ENCODE data around the gene SH3TC2.

Gene SH3TC2

GRCh38 chr5:149028161-149028560 lies 34.7 kb downstream of the SH3TC2 start:
- no peak for DNase-seq (ENCODE audit: low spot score)

DNA sequence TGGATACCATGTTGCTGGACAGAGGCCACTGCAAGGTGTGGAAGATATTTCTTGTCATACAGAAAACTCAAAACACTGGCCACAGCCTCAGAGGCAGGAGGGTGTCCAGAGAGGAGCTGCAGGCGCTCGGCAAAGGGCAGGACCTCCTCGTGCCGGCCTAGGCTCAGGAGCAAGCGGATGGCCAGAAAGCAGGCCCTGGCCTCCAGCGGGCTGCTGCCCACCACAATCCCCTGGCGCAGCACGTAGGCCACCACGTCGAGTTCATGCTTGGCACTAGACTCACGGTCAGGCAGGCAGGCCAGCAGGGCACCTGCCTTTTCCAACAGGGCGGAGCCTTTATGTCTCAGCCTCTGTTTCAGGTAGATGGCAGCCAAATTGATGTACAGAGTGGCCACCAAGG lies 35.2 kb downstream of the SH3TC2 start:
- no peak for DNase-seq (ENCODE audit: low spot score)

GRCh38 chr5:149024943-149025342 lies 37.9 kb downstream of the SH3TC2 start:
- no peak for DNase-seq (ENCODE audit: low spot score)

GRCh38 chr5:149024477-149024876 lies 38.4 kb downstream of the SH3TC2 start:
- no peak for DNase-seq (ENCODE audit: low spot score)

DNA sequence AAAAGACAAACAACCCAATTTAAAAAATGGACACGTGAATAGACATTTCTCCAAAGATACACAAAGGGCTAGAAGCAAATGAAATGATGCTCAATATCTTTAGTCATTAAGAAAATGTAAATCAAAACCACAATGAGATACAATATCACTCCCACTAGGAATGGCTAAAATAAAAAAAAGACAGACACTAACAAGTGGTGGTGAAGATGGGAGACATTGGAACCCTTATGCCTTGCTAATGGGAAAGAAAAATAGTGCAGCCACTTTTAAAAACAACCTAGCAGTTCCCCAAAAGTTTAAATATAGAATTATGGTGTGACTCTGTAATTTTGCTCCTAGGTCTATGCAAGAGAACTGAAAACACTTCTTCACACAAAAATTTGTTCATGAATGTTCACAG lies 40.7 kb downstream of the SH3TC2 start:
- no peak for DNase-seq (ENCODE audit: low spot score)

DNA sequence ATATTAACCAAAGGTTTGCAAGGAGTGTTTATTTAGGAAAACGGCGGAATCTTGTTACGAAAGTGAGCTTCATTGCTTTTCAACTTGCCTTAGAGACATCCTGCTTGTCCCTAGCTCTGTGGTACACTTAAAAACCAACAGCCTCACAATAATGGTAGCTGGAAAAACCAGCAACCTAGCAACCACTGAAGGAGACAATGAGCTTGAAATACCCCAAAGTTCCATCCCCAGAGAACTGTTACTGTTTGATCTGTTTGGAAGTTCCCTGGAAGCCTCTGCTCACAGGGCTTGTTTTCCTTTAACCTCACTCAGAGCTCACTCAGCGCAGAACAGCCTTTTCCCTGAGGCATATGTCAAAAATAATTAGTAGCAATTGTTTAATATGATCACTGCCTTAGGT lies 43.2 kb downstream of the SH3TC2 start:
- no peak for DNase-seq (ENCODE audit: low spot score)

DNA sequence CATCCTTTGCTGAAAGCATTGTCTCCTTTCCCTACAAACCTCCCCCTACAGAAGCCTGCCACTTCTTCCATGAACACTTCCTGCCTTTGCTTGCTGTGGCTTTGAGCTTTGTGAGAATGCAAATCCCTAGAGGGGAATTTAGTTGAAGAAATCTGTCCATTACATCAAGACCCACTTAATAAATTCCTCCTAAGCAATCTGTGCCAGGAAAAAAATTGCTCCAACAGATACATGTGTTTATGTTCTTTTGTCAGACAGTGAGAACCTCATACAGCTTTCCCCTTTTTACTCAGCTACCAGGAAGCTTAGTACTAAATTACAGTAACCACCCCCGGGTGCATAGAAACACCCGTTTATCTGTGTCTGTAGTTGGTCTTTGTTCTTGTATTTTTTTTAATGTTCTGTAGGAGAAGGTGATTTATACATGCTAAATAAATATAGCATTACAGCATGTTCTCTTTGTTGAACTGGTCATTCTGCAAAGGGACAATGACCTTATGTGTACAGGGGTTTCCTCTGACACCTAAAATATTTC lies 43.9 kb downstream of the SH3TC2 start:
- no peak for DNase-seq (ENCODE audit: low spot score)

DNA sequence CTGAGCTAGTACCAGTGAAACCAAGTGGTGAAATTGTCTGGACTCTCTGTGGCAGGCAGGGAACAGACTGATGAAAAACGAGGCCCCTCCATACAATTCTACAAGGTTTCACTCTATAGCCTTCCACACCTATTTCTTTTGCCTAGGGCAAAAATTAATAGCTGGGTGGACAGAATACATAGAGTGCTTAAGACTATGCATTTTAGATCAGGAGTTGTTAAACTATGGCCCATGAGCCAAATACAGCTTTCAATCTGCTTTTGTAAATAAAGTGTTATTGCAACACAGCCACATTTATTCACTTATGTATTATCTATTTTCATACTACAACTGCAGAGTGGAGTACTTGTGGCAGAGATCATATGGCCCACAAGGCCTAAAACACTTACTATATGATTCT lies 45.2 kb downstream of the SH3TC2 start:
- DNase-seq (ENCODE audit: low spot score) = no peak

- DNase-seq (ENCODE audit: low spot score) = no peak
Observed at GRCh38 chr5:149015561-149015960, 47.3 kb downstream of the SH3TC2 start.

DNA sequence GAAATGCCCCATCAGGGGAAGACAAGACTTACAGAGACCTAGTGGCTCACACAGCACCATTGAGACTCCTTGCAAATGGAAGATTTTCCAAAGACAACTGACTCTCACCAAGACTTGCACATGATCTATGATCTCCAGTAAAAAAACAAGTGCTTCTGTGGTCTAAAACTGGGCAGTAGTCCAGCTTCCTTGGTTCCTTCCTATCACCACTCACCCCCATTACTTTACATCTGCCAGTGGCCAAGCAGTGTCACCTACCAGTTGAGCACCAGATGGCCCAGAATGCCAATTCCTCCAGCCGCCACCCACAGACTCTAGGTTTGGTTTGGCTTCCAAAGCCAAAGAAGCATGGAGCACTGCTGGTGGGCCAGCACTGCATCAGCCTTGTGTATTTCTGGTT lies 47.7 kb downstream of the SH3TC2 start:
- no peak for DNase-seq (ENCODE audit: low spot score)

- no peak for DNase-seq (ENCODE audit: low spot score)
Observed at GRCh38 chr5:149014571-149015031, 48.3 kb downstream of the SH3TC2 start.

GRCh38 chr5:149013796-149014195 lies 49.1 kb downstream of the SH3TC2 start:
- DNase-seq (ENCODE audit: low spot score) = no peak

DNA sequence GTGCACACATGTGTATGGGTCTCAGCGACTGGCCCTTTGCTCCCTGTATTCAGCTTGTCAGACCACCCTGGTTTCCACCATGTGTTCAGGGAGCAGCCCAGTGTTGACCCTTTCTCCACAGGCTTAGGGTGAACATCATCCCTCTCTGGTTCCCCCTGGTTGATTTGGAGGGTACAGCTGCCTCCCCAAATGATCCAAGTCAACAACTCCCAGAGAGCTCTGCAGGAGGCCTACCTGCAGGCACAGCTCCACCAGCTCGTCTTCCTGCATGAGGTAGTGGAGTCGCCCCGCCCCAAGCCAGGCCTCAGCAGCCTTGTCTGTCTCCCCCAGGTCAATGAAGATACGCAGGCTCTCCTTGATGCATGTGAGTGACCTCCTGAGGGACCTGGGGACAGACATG lies 50.5 kb downstream of the SH3TC2 start:
- DNase-seq (ENCODE audit: low spot score) = no peak

GRCh38 chr5:149011728-149012127 lies 51.1 kb downstream of the SH3TC2 start:
- no peak for DNase-seq (ENCODE audit: low spot score)

DNA sequence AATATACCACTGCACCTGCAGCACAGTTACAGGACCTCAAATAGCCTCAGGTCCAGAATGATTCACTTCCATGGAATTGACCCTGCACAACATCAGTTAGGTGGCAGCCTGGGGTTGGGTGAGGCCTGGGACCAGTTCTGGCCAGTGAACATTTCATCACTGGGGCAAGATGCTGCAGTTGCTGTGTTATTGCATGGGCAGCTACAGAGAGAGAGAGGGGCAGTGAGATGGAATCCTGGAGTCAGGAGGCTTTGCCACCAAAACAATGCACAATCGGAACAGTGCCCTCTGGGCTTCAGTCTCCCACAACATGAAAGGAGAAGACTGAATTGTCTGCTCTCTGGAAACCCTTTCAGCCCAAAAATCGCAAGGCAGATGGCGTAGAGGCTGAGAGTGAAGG lies 51.8 kb downstream of the SH3TC2 start:
- no peak for DNase-seq (ENCODE audit: low spot score)

DNA sequence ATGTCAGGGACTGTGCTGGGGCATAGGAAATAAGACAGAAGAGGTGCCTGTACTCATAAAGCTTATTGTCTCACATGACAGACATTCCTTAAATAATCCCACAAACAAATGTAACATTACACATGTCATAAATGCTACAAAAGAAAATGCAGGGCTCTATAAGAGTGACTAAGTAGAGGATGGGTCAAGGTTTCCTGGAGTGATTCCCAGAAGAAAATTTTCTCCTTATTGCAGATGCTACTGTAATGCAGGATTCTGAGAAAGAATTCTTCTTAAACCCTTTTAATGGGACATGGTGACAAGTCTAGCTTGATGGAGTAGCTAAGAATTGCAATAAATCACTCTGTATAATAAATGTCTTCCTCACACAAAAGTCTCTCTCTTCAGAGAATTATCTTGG lies 55.7 kb downstream of the SH3TC2 start:
- peak; percentile 52 for DNase-seq (ENCODE audit: low spot score)

DNA sequence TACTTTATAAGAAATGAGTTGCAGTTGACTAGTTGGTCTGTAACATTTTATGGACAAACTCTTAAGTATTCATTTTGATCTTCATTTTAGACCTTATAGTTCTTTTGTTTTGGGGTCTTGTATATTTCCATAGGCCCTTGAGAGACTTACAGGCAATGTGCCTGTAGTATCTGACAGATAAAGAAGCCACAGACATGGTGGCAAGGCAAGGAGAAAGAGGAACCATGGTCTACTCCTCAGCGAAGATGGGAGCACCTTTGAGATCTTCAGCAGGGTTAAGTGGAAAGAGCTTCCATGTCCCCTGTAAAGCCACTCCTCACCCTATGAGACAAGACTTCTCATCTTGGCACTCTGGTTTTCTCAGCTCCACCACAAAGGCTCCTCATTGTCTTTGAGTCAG lies 56.4 kb downstream of the SH3TC2 start:
- DNase-seq (ENCODE audit: low spot score) = no peak

- DNase-seq (ENCODE audit: low spot score) = no peak
Observed at GRCh38 chr5:149005077-149005892, 57.6 kb downstream of the SH3TC2 start.

DNA sequence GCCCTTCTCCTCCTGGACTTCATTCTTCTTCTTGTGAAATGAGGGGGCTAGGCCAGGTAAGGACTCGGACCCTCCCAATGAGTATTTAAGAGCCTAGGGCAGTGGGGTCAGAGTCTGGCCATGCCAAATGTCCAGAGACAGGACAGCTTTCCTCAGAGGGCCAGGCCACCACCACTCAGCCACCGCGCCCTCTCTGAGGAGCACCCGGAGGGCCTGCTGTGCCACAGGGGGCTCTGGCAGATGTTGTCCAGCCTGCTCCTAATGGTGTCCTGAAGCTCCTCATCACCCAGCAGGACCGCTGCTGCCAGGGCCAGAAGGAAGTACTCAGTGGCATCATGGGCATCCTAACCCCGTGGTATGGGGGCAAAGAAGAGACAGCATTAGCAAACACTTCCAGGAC lies 58.3 kb downstream of the SH3TC2 start:
- no peak for DNase-seq (ENCODE audit: low spot score)

- DNase-seq (ENCODE audit: low spot score) = no peak
Observed at GRCh38 chr5:149002761-149003689, 59.8 kb downstream of the SH3TC2 start.

DNA sequence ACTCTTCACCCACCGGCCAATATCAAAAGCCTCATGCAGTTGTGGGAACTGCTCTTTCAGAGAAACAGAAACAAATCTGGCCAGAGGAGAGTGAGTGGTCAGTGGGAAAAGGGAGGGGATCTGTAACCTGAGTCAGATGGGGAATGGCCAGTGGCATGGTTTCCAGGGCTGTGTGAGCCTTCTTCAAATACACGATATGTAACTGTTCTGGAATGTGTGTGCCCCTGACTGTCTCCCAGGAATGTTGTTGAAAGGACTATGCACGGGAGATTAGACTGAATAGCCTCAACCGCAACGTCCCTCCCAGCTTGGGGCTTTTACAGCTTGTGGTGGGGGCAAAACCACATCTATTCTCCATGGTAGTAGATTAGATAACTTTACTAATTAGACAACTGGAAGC lies 60.8 kb downstream of the SH3TC2 start:
- DNase-seq (ENCODE audit: low spot score) = peak; percentile 71

DNA sequence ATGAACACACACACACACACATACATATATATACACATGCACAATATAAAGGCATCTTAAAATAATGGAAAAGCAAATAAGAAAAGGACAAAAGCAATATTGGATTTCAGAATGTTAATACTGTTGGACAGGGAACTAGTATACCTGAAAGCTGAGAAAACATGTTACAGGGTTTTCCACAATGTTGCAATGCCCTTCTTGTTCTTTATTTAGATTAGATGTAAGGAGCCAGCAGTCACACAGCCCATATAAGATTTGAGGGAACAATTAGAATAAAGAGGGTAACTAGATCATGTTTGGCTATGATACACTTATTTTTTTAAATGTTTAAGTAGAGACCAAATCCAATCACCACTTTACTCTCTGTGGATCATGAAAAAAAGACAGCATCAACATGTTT lies 61.7 kb downstream of the SH3TC2 start:
- no peak for DNase-seq (ENCODE audit: low spot score)

GRCh38 chr5:148999741-149000140 lies 63.1 kb downstream of the SH3TC2 start:
- no peak for DNase-seq (ENCODE audit: low spot score)

All from hepatic stellate cell (primary cell).